GM18519 (cell line): ENCODE measurements around the gene UNC5C.

Experiments
- ATAC-seq: cut with Tn5 transposase; IDR thresholded peaks from one replicate; pipeline ENCODE4 v1.9.1; 2021; ENCODE audit warnings: mild to moderate bottlenecking, moderate library complexity; ENCODE audit not compliant: unreplicated experiment, low FRiP score

Gene UNC5C

GRCh38 chr4:95238554-95238953 is 310.2 kb downstream of the UNC5C start:
- ATAC-seq, result no peak

GRCh38 chr4:95232358-95233156 is 316.2 kb downstream of the UNC5C start:
- no peak for ATAC-seq

GRCh38 chr4:95231681-95232080 is 317.1 kb downstream of the UNC5C start:
- ATAC-seq, result no peak

- ATAC-seq, result no peak
Measured at GRCh38 chr4:95225849-95226248, 322.9 kb downstream of the UNC5C start.

GRCh38 chr4:95224402-95224801 is 324.4 kb downstream of the UNC5C start:
- ATAC-seq, result no peak

GRCh38 chr4:95220205-95221175 is 328.3 kb downstream of the UNC5C start:
- ATAC-seq, result no peak

GRCh38 chr4:95219109-95219508 is 329.7 kb downstream of the UNC5C start:
- no peak for ATAC-seq

- no peak for ATAC-seq
Measured at GRCh38 chr4:95217197-95217596, 331.6 kb downstream of the UNC5C start.

- ATAC-seq, result no peak
Measured at GRCh38 chr4:95216636-95217035, 332.1 kb downstream of the UNC5C start.

- ATAC-seq, result no peak
Measured at GRCh38 chr4:95215991-95216605, 332.7 kb downstream of the UNC5C start.

GRCh38 chr4:95215043-95215442 is 333.7 kb downstream of the UNC5C start:
- no peak for ATAC-seq

GRCh38 chr4:95214408-95214807 is 334.4 kb downstream of the UNC5C start:
- ATAC-seq, result no peak

- no peak for ATAC-seq
Measured at GRCh38 chr4:95213366-95213765, 335.4 kb downstream of the UNC5C start.

GRCh38 chr4:95212692-95213091 is 336.1 kb downstream of the UNC5C start:
- ATAC-seq, result no peak

- ATAC-seq, result no peak
Measured at GRCh38 chr4:95209927-95210326, 338.8 kb downstream of the UNC5C start.

GRCh38 chr4:95204873-95205272 is 343.9 kb downstream of the UNC5C start:
- no peak for ATAC-seq

GRCh38 chr4:95204267-95204844 is 344.4 kb downstream of the UNC5C start:
- no peak for ATAC-seq

GRCh38 chr4:95198961-95199360 is 349.8 kb downstream of the UNC5C start:
- no peak for ATAC-seq

GRCh38 chr4:95197353-95197752 is 351.4 kb downstream of the UNC5C start:
- no peak for ATAC-seq

GRCh38 chr4:95193391-95194224 is 355.2 kb downstream of the UNC5C start:
- no peak for ATAC-seq
